Measurements from ENCODE around the gene ZEB1. TPM values are rescaled to one million over a fixed set of nuclear protein-coding genes. Genes with fewer than 3 reads are reported as not detected.

The ZEB1 gene
- total and polyA plus RNA-seq, 8 donors = 29.9 to 40.8 (median 34.4) TPM

GRCh38 chr10:31374146-31374696, 55.2 kb downstream of the ZEB1 start:
- ATAC-seq (peak; percentile 47), DNase-seq (no peak)
- no peaks in the 10 kb centered on the region for H3K27me3 ChIP-seq
- intact Hi-C loops (cut with DNase I) = no loop called here
- no peak overlapping the region for H3K27ac ChIP-seq
- no peaks in the 10 kb centered on the region for H3K36me3 ChIP-seq
- no peak for TF ChIP-seq CTCF (IDR thresholded peaks at IDR 0.05)
- H3K4me1 ChIP-seq = peaks cover 0 to 5% of the 10 kb centered on the region in 2 donors
- H3K9me3 ChIP-seq = no peaks in the 10 kb centered on the region
- H3K4me3 ChIP-seq = no peak overlapping the region

- no peaks in the 10 kb centered on the region for H3K4me1 ChIP-seq
- intact Hi-C loops (cut with DNase I) = no loop called here
- no peaks in the 10 kb centered on the region for H3K9me3 ChIP-seq
- no peak for TF ChIP-seq CTCF (IDR thresholded peaks at IDR 0.05)
- no peak overlapping the region for H3K27ac ChIP-seq
- DNase-seq (no peak), ATAC-seq (no peak)
- no peaks in the 10 kb centered on the region for H3K27me3 ChIP-seq
- H3K36me3 ChIP-seq = no peaks in the 10 kb centered on the region
- no peak overlapping the region for H3K4me3 ChIP-seq
Observed at GRCh38 chr10:31381171-31381570, 62.2 kb downstream of the ZEB1 start.

- no peaks in the 10 kb centered on the region for H3K4me1 ChIP-seq
- H3K27ac ChIP-seq = no peak overlapping the region
- no peak overlapping the region for H3K4me3 ChIP-seq
- H3K27me3 ChIP-seq = no peaks in the 10 kb centered on the region
- no peak for TF ChIP-seq CTCF (IDR thresholded peaks at IDR 0.05)
- no peaks in the 10 kb centered on the region for H3K9me3 ChIP-seq
- intact Hi-C loops (cut with DNase I) = no loop called here
- ATAC-seq (no peak), DNase-seq (no peak)
- no peaks in the 10 kb centered on the region for H3K36me3 ChIP-seq
Observed at GRCh38 chr10:31381766-31382316, 62.8 kb downstream of the ZEB1 start.

- no peak for TF ChIP-seq CTCF (IDR thresholded peaks at IDR 0.05)
- Histone ChIP-seq H3K27ac (no peak overlapping the region), H3K4me3 (no peak overlapping the region), H3K4me1 (no peaks in the 10 kb centered on the region), H3K27me3 (no peaks in the 10 kb centered on the region), H3K36me3 (no peaks in the 10 kb centered on the region), H3K9me3 (no peaks in the 10 kb centered on the region)
- DNase-seq (no peak), ATAC-seq (no peak)
- intact Hi-C loops (cut with DNase I) = no loop called here
Observed at GRCh38 chr10:31383810-31384588, 65.0 kb downstream of the ZEB1 start.

GRCh38 chr10:31384589-31384949, 65.6 kb downstream of the ZEB1 start:
- Histone ChIP-seq H3K27me3 (no peaks in the 10 kb centered on the region), H3K4me3 (no peak overlapping the region), H3K4me1 (no peaks in the 10 kb centered on the region), H3K36me3 (no peaks in the 10 kb centered on the region), H3K27ac (no peak overlapping the region), H3K9me3 (no peaks in the 10 kb centered on the region)
- intact Hi-C loops (cut with DNase I) = no loop called here
- ATAC-seq (no peak), DNase-seq (no peak)
- TF ChIP-seq CTCF (IDR thresholded peaks at IDR 0.05) = no peak

Measured in left lung (tissue), 10 donors.